ENCODE measurements around the gene MCOLN3. TPM values are rescaled to one million over a fixed set of nuclear protein-coding genes. Genes with fewer than 3 reads are reported as not detected.

The MCOLN3 gene
- total RNA-seq, 4 donors from 2014 or later = 7.0 to 13.4 (median 7.7) TPM

DNA sequence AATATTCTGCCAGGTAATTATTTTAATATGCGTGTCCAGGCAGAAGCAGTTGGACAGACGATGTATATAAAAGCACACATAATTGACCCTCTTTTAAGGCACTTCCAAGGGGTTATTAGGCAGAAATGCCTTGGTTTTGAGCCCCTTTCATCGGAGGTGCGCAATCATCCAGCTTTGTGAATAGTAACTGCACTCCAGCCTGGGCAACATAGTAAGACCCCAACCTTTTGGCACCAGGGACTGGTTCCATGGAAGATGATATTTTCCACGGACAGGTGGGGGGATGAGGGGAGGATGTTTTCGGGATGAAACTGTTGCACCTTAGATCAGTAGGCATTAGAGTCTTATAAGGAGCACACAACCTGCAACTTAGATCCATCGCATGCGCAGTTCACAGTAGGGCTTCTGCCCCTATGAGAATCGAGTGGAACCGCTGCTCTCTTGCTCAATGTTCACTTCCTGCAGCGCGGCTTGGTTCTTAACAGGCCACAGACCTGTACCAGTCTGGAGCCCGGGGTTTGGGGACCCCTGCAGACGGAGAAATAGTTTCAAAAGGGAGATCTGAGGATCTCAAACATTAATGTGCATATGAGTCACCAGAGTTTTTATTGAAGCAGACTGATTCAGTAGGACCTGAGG, 49.5 kb downstream of the MCOLN3 start:
- TF ChIP-seq, protein P1, sequence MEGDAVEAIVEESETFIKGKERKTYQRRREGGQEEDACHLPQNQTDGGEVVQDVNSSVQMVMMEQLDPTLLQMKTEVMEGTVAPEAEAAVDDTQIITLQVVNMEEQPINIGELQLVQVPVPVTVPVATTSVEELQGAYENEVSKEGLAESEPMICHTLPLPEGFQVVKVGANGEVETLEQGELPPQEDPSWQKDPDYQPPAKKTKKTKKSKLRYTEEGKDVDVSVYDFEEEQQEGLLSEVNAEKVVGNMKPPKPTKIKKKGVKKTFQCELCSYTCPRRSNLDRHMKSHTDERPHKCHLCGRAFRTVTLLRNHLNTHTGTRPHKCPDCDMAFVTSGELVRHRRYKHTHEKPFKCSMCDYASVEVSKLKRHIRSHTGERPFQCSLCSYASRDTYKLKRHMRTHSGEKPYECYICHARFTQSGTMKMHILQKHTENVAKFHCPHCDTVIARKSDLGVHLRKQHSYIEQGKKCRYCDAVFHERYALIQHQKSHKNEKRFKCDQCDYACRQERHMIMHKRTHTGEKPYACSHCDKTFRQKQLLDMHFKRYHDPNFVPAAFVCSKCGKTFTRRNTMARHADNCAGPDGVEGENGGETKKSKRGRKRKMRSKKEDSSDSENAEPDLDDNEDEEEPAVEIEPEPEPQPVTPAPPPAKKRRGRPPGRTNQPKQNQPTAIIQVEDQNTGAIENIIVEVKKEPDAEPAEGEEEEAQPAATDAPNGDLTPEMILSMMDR (IDR thresholded peaks at IDR 0.05; ENCODE audit: low read depth) = no peak

DNA sequence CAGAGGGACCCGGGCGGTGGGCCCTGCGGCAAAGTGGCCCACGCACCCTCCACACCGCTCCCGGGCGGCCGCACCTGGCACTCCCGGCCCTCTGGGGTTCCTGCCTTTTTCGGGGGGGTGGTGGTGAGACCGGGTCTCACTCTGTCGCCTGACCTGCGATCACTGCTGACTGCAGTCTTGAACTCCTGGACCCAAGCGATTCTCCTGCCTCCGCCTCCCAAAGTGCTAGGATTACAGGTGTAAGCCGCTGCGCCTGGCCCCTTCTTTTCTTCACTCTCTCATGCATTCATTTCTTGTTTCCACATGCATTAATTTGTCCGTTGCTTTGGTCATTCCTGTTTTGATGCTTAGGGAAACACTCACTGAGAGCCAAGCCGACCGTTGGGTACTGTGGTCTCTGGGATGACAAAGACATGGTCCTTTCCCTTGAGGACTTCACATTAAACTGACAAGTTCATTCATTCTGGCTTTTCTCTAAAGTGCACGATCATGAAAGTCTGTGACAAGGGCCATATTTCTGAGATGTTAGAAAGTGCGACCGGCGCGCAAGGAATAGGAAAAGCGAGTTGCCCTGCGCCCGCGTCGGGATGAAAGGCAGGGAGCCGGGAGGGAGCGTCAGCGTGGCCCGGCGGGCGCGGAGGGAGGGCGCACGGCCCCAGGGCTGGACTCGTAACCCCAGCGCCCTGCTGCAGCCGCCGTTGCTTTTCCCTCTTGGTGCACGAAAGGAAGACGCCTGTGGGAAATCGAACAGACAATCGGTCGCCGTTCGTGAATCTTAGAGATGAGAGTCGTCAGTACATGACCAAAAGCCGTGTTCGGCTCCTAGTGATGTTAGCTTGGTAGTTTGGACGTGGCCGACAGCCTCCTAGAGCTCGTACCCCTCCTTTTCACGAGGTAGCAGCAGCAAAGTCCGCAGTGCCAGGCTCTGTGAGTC, 50.4 kb downstream of the MCOLN3 start:
- TF ChIP-seq, protein P1 (IDR thresholded peaks at IDR 0.05; ENCODE audit: low read depth) = no peak

DNA sequence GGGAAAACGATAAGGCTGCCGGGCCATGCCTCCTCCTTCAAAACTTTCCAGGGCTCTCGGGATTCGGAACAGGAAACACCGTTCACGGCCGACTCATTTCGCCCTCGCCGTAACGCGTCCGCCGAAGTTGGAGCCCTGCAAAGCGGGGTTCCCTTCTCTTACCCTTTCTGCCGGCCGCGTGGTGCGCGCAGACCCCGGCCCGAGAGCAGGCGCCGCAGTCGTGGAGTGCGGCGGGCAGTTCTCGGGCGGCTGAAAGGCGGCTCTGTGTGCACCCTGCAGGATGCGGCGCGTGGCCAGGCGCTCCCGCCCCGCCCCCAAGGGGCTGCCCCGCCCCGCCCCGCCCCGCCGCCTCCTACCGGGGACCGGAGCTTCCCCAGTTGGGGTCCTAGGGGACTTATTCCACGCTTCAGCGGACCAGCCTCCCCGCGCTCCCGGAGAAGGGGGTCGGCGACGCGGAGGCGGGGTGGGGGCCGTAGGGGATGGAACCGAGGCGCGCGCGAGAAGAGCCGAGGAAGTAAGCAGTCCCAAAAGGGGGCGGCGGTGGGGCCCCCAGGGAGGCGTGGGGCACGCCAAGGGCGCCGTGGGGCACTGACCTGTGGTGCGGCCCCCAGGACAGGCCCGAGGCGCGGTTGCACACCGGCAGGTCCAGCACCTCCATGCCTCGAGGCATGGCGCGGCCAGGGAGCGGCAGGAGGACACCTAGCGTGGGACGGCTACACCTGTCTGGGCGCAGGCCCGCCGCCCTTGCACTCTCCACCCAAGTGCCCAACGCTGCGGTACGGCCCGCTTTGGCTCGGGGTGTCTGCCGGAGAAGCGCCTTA, 51.2 kb downstream of the MCOLN3 start, which contains the start of gene MCOLN2:
Gene MCOLN2, minus strand, starts transcription at position 268 of the 821 bp plus-strand sequence. Its CDS starts 241 bp downstream, at position 27.
- TF ChIP-seq, protein P1 (IDR thresholded peaks at IDR 0.05; ENCODE audit: low read depth) = no peak

DNA sequence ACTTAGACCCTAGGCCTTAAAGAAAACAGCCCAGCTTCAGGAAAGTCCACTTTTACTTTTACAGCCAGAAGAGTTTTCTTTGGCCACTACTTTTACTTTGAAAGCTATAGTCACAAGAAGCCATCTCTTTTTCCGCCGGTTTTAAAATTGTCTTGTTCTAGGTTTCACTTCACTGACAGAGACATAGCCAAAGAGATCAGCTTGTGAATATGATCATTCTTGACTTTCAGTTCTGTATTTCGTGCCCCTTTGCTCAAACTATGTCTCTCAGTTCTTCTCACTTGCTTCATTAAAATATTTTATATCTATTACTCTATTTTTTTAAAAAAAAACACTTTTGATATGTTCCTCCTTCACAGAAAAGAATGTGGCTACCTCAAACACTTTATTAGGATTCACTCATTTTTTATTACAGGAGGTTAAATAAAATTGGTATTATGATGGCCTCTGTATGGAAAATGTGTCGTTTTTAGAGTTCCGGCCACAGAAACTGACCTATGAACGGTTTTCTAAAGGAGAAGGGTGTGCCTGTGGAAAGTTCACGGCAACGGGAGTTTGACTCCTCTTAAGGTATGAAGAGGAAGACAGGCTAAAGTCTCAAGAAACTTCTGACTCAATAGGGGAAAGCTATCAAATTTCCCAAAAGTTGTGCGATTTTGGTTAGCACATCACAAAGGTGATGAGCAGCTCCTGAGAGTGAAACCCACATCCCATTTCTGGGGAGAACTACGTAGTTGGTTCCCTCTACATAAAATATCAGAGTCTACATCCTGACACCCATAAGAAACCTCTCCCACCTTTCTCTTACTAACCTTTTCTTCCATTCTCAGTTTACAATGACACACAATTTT, 52.6 kb downstream of the MCOLN3 start:
- TF ChIP-seq, protein P1 (IDR thresholded peaks at IDR 0.05; ENCODE audit: low read depth) = no peak

DNA sequence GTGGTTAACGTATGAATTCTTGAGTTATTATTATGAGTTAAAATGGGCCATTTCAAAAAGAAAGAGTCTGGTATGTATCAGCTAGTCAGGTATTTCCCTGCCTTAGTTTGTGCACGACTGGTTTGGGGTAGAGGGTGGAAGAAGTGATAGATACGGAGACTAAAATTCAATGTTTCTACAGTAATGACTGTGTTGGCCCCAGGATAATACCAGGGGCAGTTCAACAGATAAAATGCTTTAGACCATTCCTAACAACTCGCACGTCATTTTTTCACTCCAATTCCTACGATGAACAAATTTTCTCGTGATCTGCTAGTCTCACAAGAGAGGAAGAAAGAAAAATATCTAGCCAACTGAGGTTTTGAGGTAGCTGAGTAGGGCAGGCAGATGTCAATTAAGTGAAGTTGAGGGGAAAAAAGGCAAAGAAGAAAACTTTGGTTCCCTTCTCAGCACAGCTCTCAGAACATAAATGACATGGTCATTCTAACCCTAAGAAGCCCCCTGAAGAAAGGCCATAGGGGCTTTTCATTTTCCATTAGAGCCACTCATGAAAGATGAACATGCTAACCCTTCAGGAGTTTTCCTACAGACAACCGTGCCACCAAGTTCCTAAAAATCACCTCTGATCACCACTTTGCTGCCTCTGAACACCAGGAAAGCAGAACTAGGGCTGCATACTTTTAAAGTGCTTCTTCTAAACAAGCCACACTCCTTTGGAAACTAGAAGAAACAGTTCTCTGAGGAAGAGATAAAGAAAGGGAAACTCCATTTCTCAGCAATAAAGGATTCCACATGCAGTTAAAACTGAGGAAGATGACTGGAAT, 57.0 kb downstream of the MCOLN3 start:
- TF ChIP-seq, protein P1 (IDR thresholded peaks at IDR 0.05; ENCODE audit: low read depth) = no peak

DNA sequence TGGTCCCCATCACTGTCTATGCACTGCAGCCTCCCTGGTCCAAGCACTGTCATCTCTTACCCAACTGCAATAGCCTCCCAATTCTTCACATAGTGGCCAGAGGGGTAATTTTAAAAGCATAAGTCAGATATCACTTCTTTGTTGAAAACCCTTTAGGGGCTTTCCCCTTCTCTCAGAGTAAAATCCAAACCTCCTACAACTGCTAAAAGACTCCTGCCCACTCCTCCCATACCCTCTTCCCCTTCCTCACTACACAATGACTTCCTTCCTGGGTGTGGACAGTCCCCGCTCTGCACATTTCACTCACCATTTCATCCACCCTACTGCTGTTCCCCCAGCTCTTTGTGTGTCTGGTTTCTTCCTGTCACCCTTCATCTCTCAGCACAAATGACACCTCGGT, 59.7 kb downstream of the MCOLN3 start:
- TF ChIP-seq, protein P1 (IDR thresholded peaks at IDR 0.05; ENCODE audit: low read depth) = no peak

All from subcutaneous adipose tissue (tissue), 4 donors.